ENCODE data around the gene PLCL1.

The PLCL1 gene

GRCh38 chr2:198135481-198135934, 331.1 kb downstream of the PLCL1 start (continued):
- TF ChIP-seq, protein P1, sequence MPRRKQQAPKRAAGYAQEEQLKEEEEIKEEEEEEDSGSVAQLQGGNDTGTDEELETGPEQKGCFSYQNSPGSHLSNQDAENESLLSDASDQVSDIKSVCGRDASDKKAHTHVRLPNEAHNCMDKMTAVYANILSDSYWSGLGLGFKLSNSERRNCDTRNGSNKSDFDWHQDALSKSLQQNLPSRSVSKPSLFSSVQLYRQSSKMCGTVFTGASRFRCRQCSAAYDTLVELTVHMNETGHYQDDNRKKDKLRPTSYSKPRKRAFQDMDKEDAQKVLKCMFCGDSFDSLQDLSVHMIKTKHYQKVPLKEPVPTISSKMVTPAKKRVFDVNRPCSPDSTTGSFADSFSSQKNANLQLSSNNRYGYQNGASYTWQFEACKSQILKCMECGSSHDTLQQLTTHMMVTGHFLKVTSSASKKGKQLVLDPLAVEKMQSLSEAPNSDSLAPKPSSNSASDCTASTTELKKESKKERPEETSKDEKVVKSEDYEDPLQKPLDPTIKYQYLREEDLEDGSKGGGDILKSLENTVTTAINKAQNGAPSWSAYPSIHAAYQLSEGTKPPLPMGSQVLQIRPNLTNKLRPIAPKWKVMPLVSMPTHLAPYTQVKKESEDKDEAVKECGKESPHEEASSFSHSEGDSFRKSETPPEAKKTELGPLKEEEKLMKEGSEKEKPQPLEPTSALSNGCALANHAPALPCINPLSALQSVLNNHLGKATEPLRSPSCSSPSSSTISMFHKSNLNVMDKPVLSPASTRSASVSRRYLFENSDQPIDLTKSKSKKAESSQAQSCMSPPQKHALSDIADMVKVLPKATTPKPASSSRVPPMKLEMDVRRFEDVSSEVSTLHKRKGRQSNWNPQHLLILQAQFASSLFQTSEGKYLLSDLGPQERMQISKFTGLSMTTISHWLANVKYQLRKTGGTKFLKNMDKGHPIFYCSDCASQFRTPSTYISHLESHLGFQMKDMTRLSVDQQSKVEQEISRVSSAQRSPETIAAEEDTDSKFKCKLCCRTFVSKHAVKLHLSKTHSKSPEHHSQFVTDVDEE (CRISPR knock-in tag; IDR thresholded peaks at IDR 0.05), result peak; percentile 82
- TF ChIP-seq TCF4 (CRISPR knock-in tag; IDR thresholded peaks at IDR 0.05; ENCODE audit: borderline replicate concordance), result peak; percentile 91
- TF ChIP-seq, protein P2, sequence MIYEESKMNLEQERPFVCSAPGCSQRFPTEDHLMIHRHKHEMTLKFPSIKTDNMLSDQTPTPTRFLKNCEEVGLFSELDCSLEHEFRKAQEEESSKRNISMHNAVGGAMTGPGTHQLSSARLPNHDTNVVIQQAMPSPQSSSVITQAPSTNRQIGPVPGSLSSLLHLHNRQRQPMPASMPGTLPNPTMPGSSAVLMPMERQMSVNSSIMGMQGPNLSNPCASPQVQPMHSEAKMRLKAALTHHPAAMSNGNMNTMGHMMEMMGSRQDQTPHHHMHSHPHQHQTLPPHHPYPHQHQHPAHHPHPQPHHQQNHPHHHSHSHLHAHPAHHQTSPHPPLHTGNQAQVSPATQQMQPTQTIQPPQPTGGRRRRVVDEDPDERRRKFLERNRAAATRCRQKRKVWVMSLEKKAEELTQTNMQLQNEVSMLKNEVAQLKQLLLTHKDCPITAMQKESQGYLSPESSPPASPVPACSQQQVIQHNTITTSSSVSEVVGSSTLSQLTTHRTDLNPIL (CRISPR knock-in tag; IDR thresholded peaks at IDR 0.05; ENCODE audit: low read depth), result peak; percentile 75
- no peak for TF ChIP-seq ZNF70 (CRISPR knock-in tag; IDR thresholded peaks at IDR 0.05)
- TF ChIP-seq ISL1 (CRISPR knock-in tag; IDR thresholded peaks at IDR 0.05), result peak; percentile 92
- no peak for TF ChIP-seq ARNTL (CRISPR knock-in tag; IDR thresholded peaks at IDR 0.05; ENCODE audit: borderline replicate concordance, low read depth)
- no peak for TF ChIP-seq PPARA (CRISPR knock-in tag; IDR thresholded peaks at IDR 0.05; ENCODE audit: borderline replicate concordance)
- TF ChIP-seq SNAI2 (CRISPR knock-in tag; IDR thresholded peaks at IDR 0.05), result 0 out of 2 replicates have a peak, but pooled peaks have one; percentile 41

DNA sequence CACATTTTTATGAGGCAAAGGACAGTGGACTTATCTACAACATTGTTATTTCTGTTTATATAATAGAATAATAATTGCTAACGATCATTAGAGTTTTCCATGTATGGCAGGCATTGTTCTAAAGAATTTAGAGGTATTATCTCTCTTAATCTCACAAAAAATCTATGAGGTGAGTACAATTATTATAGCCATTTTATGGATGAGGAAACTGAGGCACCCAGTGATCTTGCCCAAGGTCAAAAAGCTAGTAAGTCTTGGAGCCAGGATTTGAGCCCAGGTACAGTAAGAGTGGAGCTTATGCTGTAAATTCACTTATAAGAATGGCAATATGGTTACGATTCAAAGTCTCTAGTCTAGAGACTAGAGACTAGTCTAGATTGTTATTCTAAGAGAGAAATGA, 331.7 kb downstream of the PLCL1 start:
- no peak for ATAC-seq
- TF ChIP-seq TCF4 (CRISPR knock-in tag; IDR thresholded peaks at IDR 0.05; ENCODE audit: borderline replicate concordance) (no peak), ARNTL (CRISPR knock-in tag; IDR thresholded peaks at IDR 0.05; ENCODE audit: borderline replicate concordance, low read depth) (no peak), ZNF565 (CRISPR knock-in tag; conservative IDR thresholded peaks at IDR 0.05; ENCODE audit: low read depth) (no peak), CSRNP3 (CRISPR knock-in tag; IDR thresholded peaks at IDR 0.05) (no peak), ZNF8 (CRISPR knock-in tag; IDR thresholded peaks at IDR 0.05) (no peak), ZNF70 (CRISPR knock-in tag; IDR thresholded peaks at IDR 0.05) (no peak), ISL1 (CRISPR knock-in tag; IDR thresholded peaks at IDR 0.05) (no peak), ZFP30 (CRISPR knock-in tag; IDR thresholded peaks at IDR 0.05) (no peak), BACH2 (CRISPR knock-in tag; IDR thresholded peaks at IDR 0.05; ENCODE audit: borderline replicate concordance) (no peak), OSR1 (CRISPR knock-in tag; IDR thresholded peaks at IDR 0.05) (no peak)

DNA sequence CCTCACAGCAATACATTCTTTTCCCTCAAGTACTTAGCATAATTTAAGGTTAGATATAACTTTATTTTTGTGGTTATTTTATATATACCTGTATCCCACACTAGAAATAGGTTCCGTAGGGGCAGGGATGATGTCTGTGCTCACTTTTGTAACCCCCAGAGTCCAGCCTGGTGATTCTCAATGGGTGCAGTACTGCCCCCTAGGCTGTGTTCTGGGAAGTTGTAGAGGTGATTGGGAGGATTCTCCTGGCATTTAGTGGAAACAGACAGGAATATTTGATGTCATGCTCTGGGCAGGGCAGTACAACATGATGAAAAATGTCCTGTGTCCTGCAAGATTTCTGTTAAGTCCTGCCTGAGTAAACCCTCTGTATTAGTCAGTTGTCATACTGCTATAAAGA, 333.3 kb downstream of the PLCL1 start:
- no peak for TF ChIP-seq ESRRG (CRISPR knock-in tag; IDR thresholded peaks at IDR 0.05)
- no peak for TF ChIP-seq RARB (CRISPR knock-in tag; IDR thresholded peaks at IDR 0.05)
- no peak for TF ChIP-seq ZNF70 (CRISPR knock-in tag; IDR thresholded peaks at IDR 0.05)
- TF ChIP-seq, protein P1 (CRISPR knock-in tag; IDR thresholded peaks at IDR 0.05), result no peak
- no peak for TF ChIP-seq ZFP3 (CRISPR knock-in tag; IDR thresholded peaks at IDR 0.05)
- no peak for TF ChIP-seq PPARA (CRISPR knock-in tag; IDR thresholded peaks at IDR 0.05; ENCODE audit: borderline replicate concordance)
- no peak for TF ChIP-seq GLIS3 (CRISPR knock-in tag; IDR thresholded peaks at IDR 0.05)
- no peak for TF ChIP-seq POU6F1 (CRISPR knock-in tag; IDR thresholded peaks at IDR 0.05; ENCODE audit: borderline replicate concordance, low read depth)
- no peak for ATAC-seq

Measured in SK-N-SH treated with all-trans-retinoic acid at 6 μM for 48 hours (cell line).